Stomach (tissue), 9 donors: Measurements from ENCODE around the gene SLC38A1. TPM values are rescaled to one million over a fixed set of nuclear protein-coding genes. Genes with fewer than 3 reads are reported as not detected.

Source experiments
- DNase-seq, 2 donors: peaks; one replicate each; pipeline versions ENCODE4 v3.0.0 to v3.0.0-alpha.2; 2013 to 2019
- H3K27ac ChIP-seq, 5 donors: fragments of 200-600 bp in 4 of 5; sonication (generic) in 4 of 5; one replicate each; pipeline ENCODE4 v1.5.1; 2013 to 2019; ENCODE audit warnings: mild to moderate bottlenecking in 1 of 5, moderate library complexity in 1 of 5
- H3K27me3 ChIP-seq, 3 donors: fragments of 200-600 bp; sonication (generic); one replicate each; pipeline ENCODE4 v1.5.1; 2017 to 2019; ENCODE audit warnings: mixed run types in 1 of 3
- H3K36me3 ChIP-seq, 4 donors: fragments of 200-600 bp; sonication (generic); 1 replicate in 3 of 4; 2 replicates in 1 of 4; pipeline ENCODE4 v1.5.1; 2016 to 2019
- H3K4me1 ChIP-seq, 4 donors: fragments of 200-600 bp; sonication (generic); one replicate each; pipeline ENCODE4 v1.5.1; 2016 to 2019
- H3K4me3 ChIP-seq, 4 donors: fragments of 200-600 bp; sonication (generic) in 3 of 4; one replicate each; pipeline ENCODE4 v1.5.1; 2016 to 2019; ENCODE audit warnings: mild to moderate bottlenecking in 1 of 4
- H3K9me3 ChIP-seq, 4 donors: fragments of 200-600 bp; sonication (generic); one replicate each; pipeline ENCODE4 v1.5.1; 2016 to 2019
- EP300 ChIP-seq: sonication (generic); formaldehyde crosslinking; IDR thresholded peaks from one replicate; pipeline ENCODE4 v1.6.1; 2017; ENCODE audit warnings: antibody characterized with exemption
- POLR2A ChIP-seq, 4 donors: fragments of 450-650 bp; IDR thresholded peaks; one replicate each; pipeline ENCODE4 v1.6.1; 2016; ENCODE audit warnings: antibody characterized with exemption in 4 of 4, control low read depth in 2 of 4, mild to moderate bottlenecking in 1 of 4, moderate library complexity in 1 of 4
- POLR2AphosphoS5 ChIP-seq, 3 donors: sonication (generic); formaldehyde crosslinking; IDR thresholded peaks; one replicate each; pipeline ENCODE4 v1.6.1; 2016; ENCODE audit warnings: antibody characterized with exemption in 3 of 3
- WGBS, 5 donors: extraction: QIAGEN DNeasy Blood & Tissue Kit in 3 of 5; methylation state at CpG; one replicate each; pipeline versions ENCODE4 v1.1.5 to v1.1.7; 2013 to 2018; 5-methylcytosine and 5-hydroxymethylcytosine counted together
- intact Hi-C: fragments of 100-400 bp; cut with DNase I; formaldehyde crosslinking; loops from one replicate; pipeline ENCODE4 v1.15.1; 2023; ENCODE audit warnings: low total_unique reads
- polyA plus RNA-seq, 3 donors: library from polyadenylated mRNA; stranded (reverse); fragments of 200-250 nt; gene quantifications; one replicate each; pipeline ENCODE4 v1.2.3, GENCODE V29; 2013
- total RNA-seq, 5 donors: library from RNA; depleted of rRNA; stranded (reverse); fragments of >200 nt; gene quantifications; one replicate each; pipeline versions ENCODE4 v1.1.0 to v1.2.3, GENCODE V29; 2014 to 2016
- TF ChIP-seq, protein P1 (sequence below), 7 experiments: fragments of 450-650 bp in 4 of 7; fragments of 200-600 bp in 3 of 7; sonication (generic) in 3 of 7; IDR thresholded peaks; one replicate each; pipeline ENCODE4 v1.5.1; 2016 to 2019; ENCODE audit warnings: antibody characterized with exemption in 7 of 7, control low read depth in 2 of 7, mild to moderate bottlenecking in 1 of 7
- donor health status: healthy with polysubstance abuse.
- donor health status: Bipolar disorder and iron deficiency.
- donor health status: healthy.

SLC38A1 gene
- total and polyA plus RNA-seq, 8 donors, result 3.2 to 164 (median 51.6) TPM

DNA sequence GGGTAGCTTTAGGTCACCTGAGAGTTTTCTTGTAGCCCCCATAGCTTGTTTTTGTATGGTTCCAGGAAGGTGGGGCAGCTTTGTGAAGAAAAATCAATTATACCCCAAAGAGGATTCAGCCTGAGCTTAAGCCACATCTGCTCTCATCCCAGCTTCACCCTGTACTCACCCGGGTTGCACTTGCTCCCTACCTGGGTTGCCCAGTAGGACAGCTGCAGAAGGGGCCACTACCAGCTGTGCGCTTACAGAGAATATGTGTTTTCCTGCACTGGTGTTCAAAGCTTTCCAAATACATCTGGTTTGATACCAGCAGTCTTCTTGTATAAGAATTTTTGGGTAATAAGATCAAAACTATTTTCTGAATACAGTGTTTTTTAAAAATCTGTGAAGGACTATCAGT is 3.0 kb upstream of the SLC38A1 start:
- peaks cover 0 to 18% (median 4%) of the 10 kb centered on the region in 3 donors for H3K27me3 ChIP-seq
- H3K4me3 ChIP-seq, result no peak overlapping the region
- no peak overlapping the region for H3K27ac ChIP-seq
- 65 to 88% (median 77%) methylated on average over 2 of the region's 2 CpGs for WGBS, 5 donors
- intact Hi-C loops, result no loop called here
- no peaks in the 10 kb centered on the region for H3K9me3 ChIP-seq
- peak in 1 of 2 donors; percentile 1 for DNase-seq
- peaks cover 0 to 31% (median 25%) of the 10 kb centered on the region in 4 donors for H3K4me1 ChIP-seq
- no peaks in the 10 kb centered on the region for H3K36me3 ChIP-seq
- no peak for TF ChIP-seq EP300
- TF ChIP-seq, protein P1, sequence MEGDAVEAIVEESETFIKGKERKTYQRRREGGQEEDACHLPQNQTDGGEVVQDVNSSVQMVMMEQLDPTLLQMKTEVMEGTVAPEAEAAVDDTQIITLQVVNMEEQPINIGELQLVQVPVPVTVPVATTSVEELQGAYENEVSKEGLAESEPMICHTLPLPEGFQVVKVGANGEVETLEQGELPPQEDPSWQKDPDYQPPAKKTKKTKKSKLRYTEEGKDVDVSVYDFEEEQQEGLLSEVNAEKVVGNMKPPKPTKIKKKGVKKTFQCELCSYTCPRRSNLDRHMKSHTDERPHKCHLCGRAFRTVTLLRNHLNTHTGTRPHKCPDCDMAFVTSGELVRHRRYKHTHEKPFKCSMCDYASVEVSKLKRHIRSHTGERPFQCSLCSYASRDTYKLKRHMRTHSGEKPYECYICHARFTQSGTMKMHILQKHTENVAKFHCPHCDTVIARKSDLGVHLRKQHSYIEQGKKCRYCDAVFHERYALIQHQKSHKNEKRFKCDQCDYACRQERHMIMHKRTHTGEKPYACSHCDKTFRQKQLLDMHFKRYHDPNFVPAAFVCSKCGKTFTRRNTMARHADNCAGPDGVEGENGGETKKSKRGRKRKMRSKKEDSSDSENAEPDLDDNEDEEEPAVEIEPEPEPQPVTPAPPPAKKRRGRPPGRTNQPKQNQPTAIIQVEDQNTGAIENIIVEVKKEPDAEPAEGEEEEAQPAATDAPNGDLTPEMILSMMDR (IDR thresholded peaks at IDR 0.05), result no peak

DNA sequence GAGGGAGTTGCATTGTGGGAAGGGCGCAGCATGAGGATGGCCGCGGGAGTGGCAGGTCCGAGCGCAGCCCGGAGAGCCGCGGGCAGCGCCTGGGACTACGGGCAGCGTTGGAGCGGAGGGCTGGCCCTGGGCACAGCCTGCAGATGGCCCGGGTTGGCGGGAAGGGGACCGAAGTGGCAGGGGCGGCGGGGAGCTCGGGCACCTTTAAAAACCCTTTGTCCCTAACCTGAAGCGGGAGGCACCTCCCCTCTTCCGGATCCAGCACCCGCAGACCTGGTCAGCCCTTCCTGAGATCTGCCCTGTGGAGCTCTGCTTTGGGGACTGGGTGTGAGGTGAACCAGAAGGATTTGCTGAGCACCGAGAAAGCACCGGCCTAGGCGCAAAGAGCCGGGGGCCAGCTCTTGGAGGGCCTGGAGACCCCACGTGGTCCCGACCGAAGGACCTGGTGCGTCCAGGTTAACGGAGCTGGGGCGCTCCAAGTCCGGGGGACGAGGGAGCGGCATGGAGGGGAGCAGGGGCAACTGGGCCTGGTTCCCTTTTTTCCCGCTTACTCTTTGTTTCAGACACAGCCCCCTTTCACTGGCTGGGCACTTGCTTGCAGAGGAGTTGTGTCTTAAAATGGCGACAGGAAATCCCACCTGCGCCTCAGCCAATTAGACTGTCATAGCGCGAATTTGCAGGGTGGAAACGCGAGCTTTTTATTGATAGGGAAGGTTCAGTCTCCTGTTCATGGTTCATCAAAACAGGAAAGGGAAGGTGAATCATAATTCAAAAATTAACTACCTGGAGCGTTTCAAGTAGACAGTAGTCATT is 792 bp upstream of the SLC38A1 start:
- peak overlapping the region; percentile 75 to 93 (median 87) for H3K27ac ChIP-seq
- peak in 1 of 2 donors; percentile 72 for DNase-seq
- TF ChIP-seq POLR2A (IDR thresholded peaks at IDR 0.05) (no peak), POLR2AphosphoS5 (IDR thresholded peaks at IDR 0.05) (no peak), EP300 (no peak)
- TF ChIP-seq, protein P1 (IDR thresholded peaks at IDR 0.05), result no peak

DNA sequence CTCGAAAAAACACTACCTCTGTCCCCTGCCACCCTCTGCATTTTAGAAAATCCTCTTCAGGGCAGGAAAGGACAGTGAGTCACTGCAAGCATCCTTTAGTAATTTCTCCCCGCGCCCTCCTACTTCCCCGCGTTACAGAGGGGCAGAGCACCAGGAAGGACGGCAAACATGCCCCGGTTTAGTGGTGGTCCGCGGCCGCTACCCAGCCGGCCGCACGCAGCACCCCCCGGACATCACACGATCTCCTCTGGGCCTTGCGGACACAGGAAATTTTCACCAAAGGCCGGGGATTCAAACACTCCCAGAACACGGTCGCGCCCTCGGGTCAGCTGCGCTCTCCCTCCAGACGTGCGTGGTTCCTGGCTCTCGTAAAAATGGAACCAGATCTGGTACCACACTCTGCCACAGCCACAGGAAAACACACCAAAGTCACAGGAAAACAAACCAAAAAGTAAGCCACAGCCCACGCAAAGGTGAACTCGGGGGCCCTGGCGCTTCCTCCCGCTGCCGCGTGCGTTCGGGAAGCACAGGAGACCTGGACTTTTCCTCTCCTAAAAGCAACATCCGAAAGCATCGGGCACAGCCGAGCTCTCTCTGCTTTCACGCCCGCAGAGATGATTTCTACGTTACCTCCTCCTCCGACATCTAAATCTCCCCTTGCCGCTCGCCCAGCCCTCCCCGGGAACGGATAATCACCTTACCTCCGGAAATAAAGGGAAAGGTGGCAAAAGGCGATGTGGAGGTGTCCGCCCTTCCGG is 839 bp downstream of the SLC38A1 start:
- peak in 1 of 2 donors; percentile 68 for DNase-seq
- no peaks in the 10 kb centered on the region for H3K9me3 ChIP-seq
- intact Hi-C loops, result no loop called here
- H3K27ac ChIP-seq, result peak overlapping the region; percentile 75 to 93 (median 87)
- peaks cover 0 to 18% (median 4%) of the 10 kb centered on the region in 3 donors for H3K27me3 ChIP-seq
- 0 to 1% (median 1%) methylated on average over 35 to 48 of the region's 48 CpGs for WGBS, 5 donors
- H3K4me1 ChIP-seq, result peaks cover 0 to 68% (median 47%) of the 10 kb centered on the region in 4 donors
- H3K36me3 ChIP-seq, result no peaks in the 10 kb centered on the region
- no peak for TF ChIP-seq POLR2AphosphoS5 (IDR thresholded peaks at IDR 0.05)
- TF ChIP-seq, protein P1 (IDR thresholded peaks at IDR 0.05), result no peak
- TF ChIP-seq POLR2A (IDR thresholded peaks at IDR 0.05), result no peak
- no peak for TF ChIP-seq EP300
- peak overlapping the region; percentile 63 to 75 (median 68) for H3K4me3 ChIP-seq

More for the DNA sequence above, 792 bp upstream of the SLC38A1 start:
- 18 to 34% (median 23%) methylated on average over 29 to 42 of the region's 42 CpGs for WGBS, 5 donors
- H3K27me3 ChIP-seq, result peaks cover 0 to 18% (median 4%) of the 10 kb centered on the region in 3 donors
- H3K4me3 ChIP-seq, result peak overlapping the region; percentile 63 to 75 (median 68)
- H3K36me3 ChIP-seq, result no peaks in the 10 kb centered on the region
- intact Hi-C loops, result no loop called here
- no peaks in the 10 kb centered on the region for H3K9me3 ChIP-seq
- H3K4me1 ChIP-seq, result peaks cover 0 to 52% (median 40%) of the 10 kb centered on the region in 4 donors

DNA sequence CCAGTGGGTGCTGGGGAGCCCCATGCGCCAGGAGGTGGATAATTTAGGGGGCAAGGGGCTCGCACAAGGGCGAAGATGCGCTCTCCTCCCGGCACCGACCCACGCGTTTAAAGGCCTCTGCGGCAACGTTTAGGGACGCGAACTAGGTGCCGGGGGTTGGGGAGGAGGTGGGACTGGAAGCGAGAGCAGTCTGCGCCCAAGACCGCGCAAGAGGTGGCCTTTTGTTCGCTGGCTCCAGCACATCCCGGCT is 1.3 kb downstream of the SLC38A1 start:
- intact Hi-C loops, result no loop called here
- H3K27ac ChIP-seq, result peak overlapping the region; percentile 75 to 93 (median 87)
- WGBS, 5 donors, result 0 to 5% (median 2%) methylated on average over 6 to 19 of the region's 19 CpGs

More for the DNA sequence above, 1.3 kb downstream of the SLC38A1 start:
- Histone ChIP-seq H3K4me1 (peaks cover 0 to 73% (median 49%) of the 10 kb centered on the region in 4 donors), H3K27me3 (peaks cover 0 to 18% (median 4%) of the 10 kb centered on the region in 3 donors), H3K9me3 (no peaks in the 10 kb centered on the region), H3K4me3 (peak overlapping the region; percentile 63 to 75 (median 68)), H3K36me3 (no peaks in the 10 kb centered on the region)
- DNase-seq, result no peak
- no peak for TF ChIP-seq EP300
- TF ChIP-seq, protein P1 (IDR thresholded peaks at IDR 0.05), result no peak
